Adipocyte (in vitro differentiated cells): ENCODE data around the gene LHPP.
A peak's percentile ranks its signal among the peaks of the same experiment; 100 is the strongest.
"Not testable (repeated sequence)": the region's sequence is repeated elsewhere in the genome, so short reads cannot be mapped to it uniquely, and the experiment has no call there.

ENCODE experiments used
- DNase-seq: peaks from one replicate; pipeline ENCODE4 v3.0.0-alpha.2; 2015; ENCODE audit warnings: low read depth
- H3K27me3 ChIP-seq: replicated peaks from 2 replicates; pipeline ENCODE4 v1.7.0; 2013; ENCODE audit warnings: mild to moderate bottlenecking, low read length, moderate library complexity; ENCODE audit not compliant: control insufficient read depth, insufficient read depth
- H3K36me3 ChIP-seq: 2 replicates; pipeline ENCODE4 v1.7.0; 2013; ENCODE audit warnings: low read length, mild to moderate bottlenecking, moderate library complexity; ENCODE audit not compliant: control insufficient read depth, insufficient read depth, severe bottlenecking
- H3K4me1 ChIP-seq: 2 replicates; pipeline ENCODE4 v1.7.0; 2013; ENCODE audit warnings: mild to moderate bottlenecking, low read length, moderate library complexity; ENCODE audit not compliant: control insufficient read depth, insufficient read depth
- H3K4me3 ChIP-seq: 2 replicates; pipeline ENCODE4 v1.7.0; 2013; ENCODE audit warnings: mild to moderate bottlenecking, low read length, moderate library complexity
- H3K9ac ChIP-seq: 2 replicates; pipeline ENCODE4 v1.7.0; 2013; ENCODE audit warnings: mild to moderate bottlenecking, low read length, moderate library complexity
- H3K9me3 ChIP-seq: 2 replicates; pipeline ENCODE4 v1.7.0; 2013; ENCODE audit warnings: mild to moderate bottlenecking, low read length, moderate library complexity; ENCODE audit not compliant: control insufficient read depth

LHPP gene

DNA sequence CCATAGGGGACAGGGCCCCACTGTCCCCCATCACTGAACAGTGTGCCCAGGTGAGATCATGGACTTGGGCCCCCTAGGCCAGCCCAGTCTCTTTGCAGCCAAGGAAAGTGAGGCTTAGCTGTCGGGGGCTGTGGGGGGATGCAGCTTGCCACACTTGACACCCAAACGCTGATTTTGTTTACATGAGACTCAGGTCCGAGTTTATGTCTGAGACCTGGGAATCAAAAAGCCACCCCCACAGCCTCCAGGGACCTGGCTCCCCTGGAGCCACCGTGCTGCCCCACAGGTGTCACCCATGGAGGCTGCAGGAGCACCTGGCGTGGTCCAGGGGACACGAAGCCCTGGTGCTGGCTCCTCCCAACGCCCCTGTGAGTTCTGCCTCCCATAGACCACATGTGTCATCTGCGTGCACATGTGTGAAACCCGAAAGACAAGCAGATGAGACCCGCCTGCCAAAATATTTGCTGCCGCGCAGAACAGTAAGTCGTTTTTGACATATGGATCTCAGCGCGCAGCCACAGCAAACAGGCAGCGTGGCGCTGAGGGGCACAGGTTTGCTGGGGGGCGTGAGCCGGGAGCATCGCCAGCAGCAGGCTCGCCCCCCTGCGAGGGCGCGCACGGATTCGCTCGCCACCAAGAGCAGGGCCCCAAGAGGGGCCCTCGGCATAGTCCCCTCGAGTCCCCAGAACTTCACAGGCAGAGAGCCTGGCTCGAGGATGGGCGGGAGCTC is 112.3 kb downstream of the LHPP start:
- Histone ChIP-seq H3K36me3 (no peaks in the 10 kb centered on the region), H3K4me1 (peaks cover 14% of the 10 kb centered on the region), H3K9me3 (no peaks in the 10 kb centered on the region), H3K9ac (no peak overlapping the region), H3K4me3 (no peak overlapping the region), H3K27me3 (peaks cover 9% of the 10 kb centered on the region)
- DNase-seq, result no peak

DNA sequence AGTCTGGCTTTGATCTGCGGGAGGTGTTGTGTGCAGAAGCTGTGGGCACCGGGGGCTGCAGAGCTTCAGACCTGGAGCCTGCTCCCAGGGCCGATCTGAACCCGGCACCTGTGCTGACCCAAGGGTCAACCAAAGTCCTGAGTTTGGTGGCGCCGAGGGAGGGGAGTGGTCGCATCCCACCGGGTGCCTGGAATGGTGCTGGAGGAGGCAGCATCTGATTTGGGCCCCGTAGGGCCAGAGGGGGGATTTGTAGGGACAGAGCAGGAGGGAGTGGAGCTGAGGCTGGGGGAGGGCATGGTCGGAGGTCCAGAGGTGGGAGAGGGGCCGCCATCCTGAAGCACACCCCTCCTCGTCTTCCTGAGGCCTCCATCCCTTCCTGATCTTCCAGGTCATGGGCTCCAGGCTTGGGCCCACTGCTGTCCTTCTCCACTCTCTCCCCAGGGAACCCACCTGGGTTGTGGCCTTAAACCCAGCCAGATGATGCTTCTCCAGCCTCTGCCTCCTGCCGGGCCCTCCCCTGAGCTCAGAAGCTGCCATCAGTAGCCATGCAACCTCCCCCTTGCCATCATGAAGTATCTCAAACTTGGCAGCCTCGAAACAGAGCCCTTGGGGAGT is 112.9 kb downstream of the LHPP start:
- H3K9me3 ChIP-seq, result no peaks in the 10 kb centered on the region
- H3K4me1 ChIP-seq, result peaks cover 13% of the 10 kb centered on the region
- no peak overlapping the region for H3K4me3 ChIP-seq
- H3K9ac ChIP-seq, result no peak overlapping the region
- no peaks in the 10 kb centered on the region for H3K36me3 ChIP-seq
- peaks cover 9% of the 10 kb centered on the region for H3K27me3 ChIP-seq
- no peak for DNase-seq

DNA sequence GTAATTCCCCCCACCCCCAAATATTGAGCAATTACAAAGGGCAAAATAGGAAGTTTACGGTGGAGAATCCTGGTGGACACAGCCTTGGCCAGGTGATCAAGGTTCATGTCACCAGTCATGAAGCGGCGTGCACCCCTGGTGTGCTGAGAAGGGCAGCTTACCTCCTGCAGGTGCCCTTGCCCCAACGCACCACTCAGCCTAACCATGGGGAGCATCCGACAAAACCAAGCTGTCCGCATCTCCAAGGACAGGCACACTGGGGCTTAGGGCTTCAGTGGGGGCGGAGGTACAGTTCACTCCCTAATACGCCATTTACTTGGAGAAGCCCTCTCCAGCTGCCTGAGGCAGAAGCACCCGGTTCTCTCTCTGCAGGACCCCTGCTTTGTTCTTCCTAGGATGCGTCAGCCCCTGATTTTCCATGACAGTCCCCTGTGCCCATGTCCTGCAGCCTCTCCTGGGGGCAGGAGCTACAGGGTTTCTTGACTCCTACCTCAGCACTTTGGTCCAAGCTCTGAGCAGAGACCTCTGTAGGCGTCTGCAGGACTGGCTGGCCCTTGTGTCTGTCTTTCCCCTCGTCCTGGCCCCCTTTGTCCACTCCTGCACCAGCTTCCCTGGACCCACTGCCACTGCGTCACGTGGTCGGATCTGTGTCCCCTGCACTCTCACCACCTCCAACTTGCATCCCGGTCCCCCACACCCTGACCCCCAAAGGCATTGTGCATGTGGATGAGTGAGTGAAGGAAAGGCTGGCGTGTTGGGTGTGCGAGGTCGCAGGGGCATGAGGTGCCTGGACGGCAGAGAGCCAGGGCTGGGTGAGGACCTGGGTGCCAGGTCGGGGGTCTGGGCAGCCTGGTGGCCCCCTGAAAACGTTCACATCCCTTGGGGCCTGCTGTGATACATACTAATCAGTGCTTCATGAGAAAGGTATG is 113.7 kb downstream of the LHPP start:
- peaks cover 9% of the 10 kb centered on the region for H3K27me3 ChIP-seq
- H3K9me3 ChIP-seq, result peaks cover 2% of the 10 kb centered on the region
- no peak overlapping the region for H3K4me3 ChIP-seq
- no peaks in the 10 kb centered on the region for H3K36me3 ChIP-seq
- H3K4me1 ChIP-seq, result peaks cover 10% of the 10 kb centered on the region
- H3K9ac ChIP-seq, result no peak overlapping the region
- DNase-seq, result no peak

DNA sequence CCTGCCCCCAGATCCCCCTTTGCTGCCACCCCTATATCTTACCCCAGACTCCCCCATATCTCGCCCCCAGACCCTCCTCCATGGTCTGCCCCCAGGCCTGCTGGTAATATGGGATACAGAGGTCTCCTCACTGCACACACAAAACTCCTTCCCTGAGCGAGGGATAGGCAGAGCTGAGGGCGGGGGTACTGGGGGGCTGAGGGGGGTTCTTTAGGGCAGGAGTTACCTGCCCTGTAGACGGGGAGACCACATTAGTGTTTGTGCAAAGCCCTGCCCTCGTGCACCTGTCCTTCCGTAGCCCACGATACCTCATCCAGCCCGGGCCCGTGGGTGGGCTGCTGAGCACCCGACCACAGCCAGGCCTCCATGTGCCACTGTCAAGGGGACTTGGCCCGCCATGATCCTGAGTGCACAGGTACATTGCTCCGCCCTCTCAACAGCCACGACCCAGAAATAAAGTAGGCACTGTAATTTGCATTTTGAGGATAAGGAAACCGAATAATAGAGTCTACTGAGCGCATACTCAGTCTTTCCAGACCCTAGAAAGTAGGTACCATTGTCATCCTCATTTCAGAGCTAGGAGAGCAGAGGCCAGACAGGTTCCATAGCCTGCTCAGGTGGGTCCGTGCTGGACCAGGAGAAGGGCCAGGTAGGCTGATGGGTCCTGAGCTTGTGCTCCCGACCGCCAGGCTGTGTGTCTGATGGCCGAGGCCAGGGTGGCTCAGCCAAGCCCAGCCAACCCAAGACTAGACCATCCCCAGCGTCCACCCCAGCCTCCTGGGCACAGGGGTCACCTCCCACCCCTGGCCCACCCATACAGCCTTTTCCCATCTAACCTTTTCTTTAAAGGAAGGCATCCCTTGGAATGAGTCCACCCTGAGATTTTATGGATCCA is 115.2 kb downstream of the LHPP start:
- H3K9me3 ChIP-seq, result peaks cover 4% of the 10 kb centered on the region
- no peak for DNase-seq
- no peak overlapping the region for H3K4me3 ChIP-seq

DNA sequence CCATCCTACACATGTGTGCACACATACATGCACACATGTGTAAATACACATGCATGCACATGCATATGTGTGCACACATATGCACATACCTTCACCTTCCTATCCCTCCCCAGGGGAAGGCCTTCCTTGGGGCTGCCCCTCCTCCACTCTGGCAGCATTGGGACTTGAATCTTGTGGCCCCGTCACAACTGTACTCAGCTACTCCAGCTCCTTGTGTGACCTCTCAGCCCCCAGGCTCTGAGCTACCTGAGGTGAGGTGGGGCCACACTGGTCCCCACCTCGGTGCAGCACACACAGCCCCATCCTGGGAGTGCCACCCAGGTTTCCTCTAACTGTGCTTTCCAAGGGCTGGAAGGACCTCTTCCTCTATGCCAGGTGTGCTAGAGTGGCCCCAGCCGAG is 116.0 kb downstream of the LHPP start:
- Histone ChIP-seq H3K36me3 (no peaks in the 10 kb centered on the region), H3K9me3 (peaks cover 4% of the 10 kb centered on the region), H3K27me3 (peaks cover 9% of the 10 kb centered on the region), H3K9ac (no peak overlapping the region), H3K4me1 (peaks cover 10% of the 10 kb centered on the region), H3K4me3 (no peak overlapping the region)
- DNase-seq, result no peak

More for the DNA sequence above, 115.2 kb downstream of the LHPP start:
- H3K9ac ChIP-seq, result no peak overlapping the region
- H3K27me3 ChIP-seq, result peaks cover 9% of the 10 kb centered on the region
- no peaks in the 10 kb centered on the region for H3K36me3 ChIP-seq
- peaks cover 10% of the 10 kb centered on the region for H3K4me1 ChIP-seq

DNA sequence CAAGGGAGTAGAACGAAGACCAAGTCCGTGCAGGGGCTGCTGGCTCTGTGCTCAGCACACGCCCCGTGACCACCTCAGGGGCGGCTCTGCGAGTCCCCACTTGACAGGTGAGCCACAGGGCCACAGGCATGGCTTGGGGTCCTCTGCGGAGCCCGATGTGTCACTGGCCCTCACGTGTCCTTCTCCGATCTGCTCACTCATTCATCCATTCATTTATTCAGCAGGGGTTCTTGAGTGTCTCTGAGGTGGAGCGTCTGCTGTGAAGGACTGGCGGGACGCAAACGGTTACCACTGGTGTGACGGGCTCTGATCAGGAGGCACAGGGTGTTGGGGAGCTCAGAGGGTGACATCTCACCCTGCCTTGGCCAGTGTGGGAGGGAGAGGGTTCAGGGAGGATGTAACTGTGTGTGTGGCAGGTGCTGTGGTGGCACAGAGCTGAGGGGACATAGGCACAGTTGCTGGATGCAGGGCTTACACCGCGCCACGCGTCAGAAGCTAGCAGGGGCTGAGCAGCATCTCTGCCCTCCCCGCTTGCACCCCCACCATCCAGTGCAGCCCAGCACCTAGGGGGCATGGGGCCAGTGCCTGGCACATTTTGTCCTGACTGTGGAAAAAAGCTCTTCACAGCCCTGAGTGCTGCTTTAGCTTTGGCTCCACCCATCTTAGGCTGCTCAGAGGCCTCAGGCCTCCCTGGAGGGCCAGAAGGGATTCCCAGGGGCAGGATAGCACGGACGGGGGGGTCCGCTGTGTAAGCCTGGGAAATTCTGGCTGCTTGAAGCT is 116.8 kb downstream of the LHPP start:
- Histone ChIP-seq H3K9ac (peak overlapping the region; percentile 43), H3K36me3 (no peaks in the 10 kb centered on the region), H3K4me3 (no peak overlapping the region), H3K27me3 (peaks cover 9% of the 10 kb centered on the region), H3K4me1 (peaks cover 10% of the 10 kb centered on the region), H3K9me3 (peaks cover 4% of the 10 kb centered on the region)
- no peak for DNase-seq

DNA sequence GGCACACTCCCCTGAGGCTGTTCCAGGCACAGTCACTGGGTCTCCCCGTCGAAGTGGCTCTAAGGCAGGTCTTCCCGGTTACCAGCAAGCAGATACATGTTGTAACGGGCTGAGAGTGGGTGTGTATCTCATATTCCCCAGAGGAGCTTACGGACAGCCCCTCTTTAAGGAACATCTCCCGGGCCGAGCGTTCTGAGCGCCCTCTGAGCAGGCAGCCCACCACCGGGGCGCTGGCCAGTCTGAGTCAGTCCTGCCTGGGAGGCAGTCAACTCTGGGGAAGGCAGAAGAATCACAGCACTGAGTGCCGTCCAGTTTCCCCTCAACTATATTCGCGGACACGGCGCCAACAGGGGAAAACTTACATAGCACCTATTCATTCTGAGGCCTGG is 117.4 kb downstream of the LHPP start:
- Histone ChIP-seq H3K4me3 (no peak overlapping the region), H3K9ac (peak overlapping the region; percentile 43), H3K9me3 (peaks cover 4% of the 10 kb centered on the region), H3K4me1 (peaks cover 10% of the 10 kb centered on the region), H3K36me3 (no peaks in the 10 kb centered on the region), H3K27me3 (peaks cover 9% of the 10 kb centered on the region)
- no peak for DNase-seq

DNA sequence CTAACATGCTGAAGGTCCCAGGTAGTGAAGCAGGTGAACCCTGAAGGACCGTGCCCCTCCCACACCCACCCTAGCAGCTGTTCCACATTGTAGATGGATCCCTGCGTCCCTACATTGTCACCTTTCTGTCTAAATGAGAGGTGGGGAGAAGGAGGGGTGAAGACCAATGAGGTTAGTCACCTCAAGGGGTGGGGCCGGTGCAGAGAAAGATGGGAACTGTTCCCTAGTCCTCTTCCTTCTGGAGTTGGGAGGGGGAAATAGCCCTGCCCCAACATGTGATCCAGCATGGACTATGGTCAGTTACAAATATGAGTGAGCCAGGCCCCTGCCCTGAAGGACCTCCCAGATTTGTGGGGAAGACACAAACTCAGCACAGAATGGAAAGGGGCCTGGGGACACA is 124.5 kb downstream of the LHPP start:
- peaks cover 4% of the 10 kb centered on the region for H3K4me1 ChIP-seq
- peaks cover under 1% of the 10 kb centered on the region for H3K9me3 ChIP-seq
- no peaks in the 10 kb centered on the region for H3K36me3 ChIP-seq
- H3K4me3 ChIP-seq, result no peak overlapping the region
- no peaks in the 10 kb centered on the region for H3K27me3 ChIP-seq
- DNase-seq, result no peak
- H3K9ac ChIP-seq, result no peak overlapping the region

DNA sequence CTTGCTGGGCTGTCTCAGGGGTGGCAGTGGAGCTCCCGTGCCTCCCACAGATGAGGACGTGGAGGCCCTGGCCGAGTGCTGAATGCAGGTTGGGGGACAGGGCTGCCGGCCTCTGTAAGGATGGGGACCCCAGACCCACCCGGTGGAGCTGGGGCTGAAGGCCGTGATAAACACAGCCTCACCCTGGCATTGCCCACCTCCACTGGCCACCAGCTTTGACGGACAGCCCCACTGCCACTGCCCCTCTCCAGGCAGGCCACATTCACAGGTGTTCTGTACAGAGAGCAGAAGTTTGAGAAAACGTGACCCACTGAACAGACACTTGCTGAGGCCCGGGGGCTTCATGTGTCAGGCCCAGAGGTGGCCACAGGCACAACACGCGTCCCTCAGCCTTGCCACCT is 126.2 kb downstream of the LHPP start:
- Histone ChIP-seq H3K36me3 (no peaks in the 10 kb centered on the region), H3K4me1 (peaks cover 4% of the 10 kb centered on the region), H3K9ac (no peak overlapping the region), H3K4me3 (no peak overlapping the region), H3K27me3 (no peaks in the 10 kb centered on the region), H3K9me3 (peaks cover 12% of the 10 kb centered on the region)
- DNase-seq, result no peak

DNA sequence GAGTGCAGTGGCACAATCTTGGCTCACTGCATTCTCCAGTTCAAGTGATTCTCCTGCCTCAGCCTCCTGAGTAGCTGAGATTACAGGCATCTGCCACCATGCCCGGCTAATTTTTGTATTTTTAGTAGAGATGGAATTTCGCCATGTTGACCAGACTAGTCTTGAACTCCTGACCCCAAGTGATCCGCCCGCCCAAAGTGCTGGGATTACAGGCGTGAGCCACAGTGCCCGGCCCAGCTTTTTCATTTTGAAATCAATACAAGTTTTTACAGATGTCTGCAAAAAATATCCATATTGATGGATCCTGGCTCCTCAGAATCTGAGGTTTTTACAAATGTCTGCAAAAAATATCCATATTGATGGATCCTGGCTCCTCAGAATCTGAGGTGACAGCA is 126.7 kb downstream of the LHPP start:
- not testable (repeated sequence) for H3K4me1 ChIP-seq, H3K4me3 ChIP-seq, H3K27me3 ChIP-seq, H3K9ac ChIP-seq, H3K36me3 ChIP-seq, DNase-seq
- H3K9me3 ChIP-seq, result peaks cover 12% of the 10 kb centered on the region
